ENCODE data around the gene MGAM2. TPM values are rescaled to one million over a fixed set of nuclear protein-coding genes. Genes with fewer than 3 reads are reported as not detected.
A peak's percentile ranks its signal among the peaks of the same experiment; 100 is the strongest.
"Not testable (repeated sequence)": the region's sequence is repeated elsewhere in the genome, so short reads cannot be mapped to it uniquely, and the experiment has no call there.

The MGAM2 gene
- total and polyA plus RNA-seq, 2 experiments from 2014 or later, result 0.03 TPM; not detected in 1

- H3K27me3 ChIP-seq, result no peaks in the 10 kb centered on the region
Observed at GRCh38 chr7:142097571-142097970, 13.9 kb upstream of the MGAM2 start.

GRCh38 chr7:142098004-142098403 lies 13.5 kb upstream of the MGAM2 start:
- Histone ChIP-seq H3K4me1 (ENCODE audit: low read depth) (no peaks in the 10 kb centered on the region), H3K4me3 (no peak overlapping the region), H3K27ac (no peak overlapping the region), H3K9me3 (ENCODE audit: low read depth) (no peaks in the 10 kb centered on the region), H3K36me3 (no peaks in the 10 kb centered on the region), H3K27me3 (no peaks in the 10 kb centered on the region)
- TF ChIP-seq CTCF (IDR thresholded peaks at IDR 0.05; ENCODE audit: low read depth, low read length), result no peak
- no peak for DNase-seq (ENCODE audit: low read depth in 1 of 2, low spot score in 1 of 2)

More at GRCh38 chr7:142097571-142097970, 13.9 kb upstream of the MGAM2 start:
- Histone ChIP-seq H3K9me3 (ENCODE audit: low read depth) (no peaks in the 10 kb centered on the region), H3K4me3 (no peak overlapping the region), H3K36me3 (no peaks in the 10 kb centered on the region), H3K27ac (no peak overlapping the region), H3K4me1 (ENCODE audit: low read depth) (no peaks in the 10 kb centered on the region)
- no peak for DNase-seq (ENCODE audit: low read depth in 1 of 2, low spot score in 1 of 2)
- TF ChIP-seq CTCF (IDR thresholded peaks at IDR 0.05; ENCODE audit: low read depth, low read length), result no peak

- not testable (repeated sequence) for H3K9me3 ChIP-seq (ENCODE audit: low read depth); H3K4me1 ChIP-seq (ENCODE audit: low read depth); H3K27me3 ChIP-seq; DNase-seq (ENCODE audit: low read depth in 1 of 2, low spot score in 1 of 2); H3K27ac ChIP-seq; H3K36me3 ChIP-seq; H3K4me3 ChIP-seq
Observed at GRCh38 chr7:142099347-142099746, 12.2 kb upstream of the MGAM2 start.

GRCh38 chr7:142100634-142101033 lies 10.9 kb upstream of the MGAM2 start:
- no peak for DNase-seq (ENCODE audit: low read depth in 1 of 2, low spot score in 1 of 2)
- no peak for TF ChIP-seq CTCF (IDR thresholded peaks at IDR 0.05; ENCODE audit: low read depth, low read length)
- Histone ChIP-seq H3K36me3 (no peaks in the 10 kb centered on the region), H3K4me3 (no peak overlapping the region), H3K27me3 (no peaks in the 10 kb centered on the region), H3K27ac (no peak overlapping the region), H3K9me3 (ENCODE audit: low read depth) (no peaks in the 10 kb centered on the region), H3K4me1 (ENCODE audit: low read depth) (no peaks in the 10 kb centered on the region)

- H3K9me3 ChIP-seq (ENCODE audit: low read depth); H3K27me3 ChIP-seq; H3K4me3 ChIP-seq; DNase-seq (ENCODE audit: low read depth in 1 of 2, low spot score in 1 of 2); H3K27ac ChIP-seq; H3K36me3 ChIP-seq; H3K4me1 ChIP-seq (ENCODE audit: low read depth): not testable (repeated sequence)
Observed at GRCh38 chr7:142101794-142102193, 9.7 kb upstream of the MGAM2 start.

GRCh38 chr7:142104550-142105527 lies 6.7 kb upstream of the MGAM2 start:
- Histone ChIP-seq H3K4me1 (ENCODE audit: low read depth) (no peaks in the 10 kb centered on the region), H3K9me3 (ENCODE audit: low read depth) (no peaks in the 10 kb centered on the region), H3K4me3 (no peak overlapping the region), H3K27me3 (no peaks in the 10 kb centered on the region), H3K27ac (no peak overlapping the region), H3K36me3 (no peaks in the 10 kb centered on the region)
- no peak for TF ChIP-seq CTCF (IDR thresholded peaks at IDR 0.05; ENCODE audit: low read depth, low read length)
- DNase-seq (ENCODE audit: low read depth in 1 of 2, low spot score in 1 of 2), result peak in 1 of 2 donors; percentile 4
